RWPE1 (cell line): ENCODE results near the gene PORCN.

Experiments used
- CTCF ChIA-PET: fragments of 350-600 bp; sonication (Branson Sonifier 250); formaldehyde crosslinking; extraction: SDS; loops from one replicate; lab custom pipeline; 2021; lab: Yijun Ruan, JAX
- POLR2A ChIA-PET: fragments of 400-600 bp; formaldehyde crosslinking; extraction: SDS; loops from one replicate; lab custom pipeline; 2020; ENCODE audit warnings: antibody characterized with exemption; ENCODE audit not compliant: low non-redundant PET; lab: Yijun Ruan, JAX
- DNase-seq: peaks from one replicate; pipeline ENCODE4 v3.0.0; 2012; ENCODE audit warnings: low spot score
- H3K27ac ChIP-seq: fragments of 450-650 bp; 2 replicates; pipeline ENCODE4 v1.5.1; 2017
- CTCF ChIP-seq: fragments of 450-650 bp; conservative IDR thresholded peaks from 2 replicates; pipeline ENCODE4 v1.5.1; 2017; ENCODE audit warnings: low read depth, mild to moderate bottlenecking

The PORCN gene

DNA sequence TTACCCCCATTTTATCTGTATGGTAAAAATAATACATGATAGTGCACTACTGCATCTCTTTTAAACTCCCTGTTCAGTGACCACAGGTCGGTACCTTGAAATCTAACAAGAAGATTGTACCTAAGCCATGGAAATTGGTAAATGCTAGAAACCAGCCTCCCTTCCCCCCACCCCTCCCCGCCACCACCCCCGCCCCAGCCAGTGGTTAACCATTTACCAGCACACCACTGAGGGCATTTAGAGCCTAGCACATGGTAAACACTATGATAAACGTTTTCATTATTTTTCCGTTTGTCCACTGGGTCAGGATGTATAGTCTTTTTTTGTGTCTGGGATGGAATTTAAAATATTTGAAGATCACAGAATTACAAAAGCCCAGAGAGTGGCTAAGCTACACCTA, 33.5 kb upstream of the PORCN start:
- DNase-seq = no peak
- CTCF ChIA-PET = interaction anchor here (1.1 kb wide), 1 partner anchor 35 kb away, joined by 3 read pairs; no protein-coding TSS in a partner anchor
- no peak for TF ChIP-seq CTCF
- POLR2A ChIA-PET = no interaction called here
- peak overlapping the region; percentile 78 for H3K27ac ChIP-seq

DNA sequence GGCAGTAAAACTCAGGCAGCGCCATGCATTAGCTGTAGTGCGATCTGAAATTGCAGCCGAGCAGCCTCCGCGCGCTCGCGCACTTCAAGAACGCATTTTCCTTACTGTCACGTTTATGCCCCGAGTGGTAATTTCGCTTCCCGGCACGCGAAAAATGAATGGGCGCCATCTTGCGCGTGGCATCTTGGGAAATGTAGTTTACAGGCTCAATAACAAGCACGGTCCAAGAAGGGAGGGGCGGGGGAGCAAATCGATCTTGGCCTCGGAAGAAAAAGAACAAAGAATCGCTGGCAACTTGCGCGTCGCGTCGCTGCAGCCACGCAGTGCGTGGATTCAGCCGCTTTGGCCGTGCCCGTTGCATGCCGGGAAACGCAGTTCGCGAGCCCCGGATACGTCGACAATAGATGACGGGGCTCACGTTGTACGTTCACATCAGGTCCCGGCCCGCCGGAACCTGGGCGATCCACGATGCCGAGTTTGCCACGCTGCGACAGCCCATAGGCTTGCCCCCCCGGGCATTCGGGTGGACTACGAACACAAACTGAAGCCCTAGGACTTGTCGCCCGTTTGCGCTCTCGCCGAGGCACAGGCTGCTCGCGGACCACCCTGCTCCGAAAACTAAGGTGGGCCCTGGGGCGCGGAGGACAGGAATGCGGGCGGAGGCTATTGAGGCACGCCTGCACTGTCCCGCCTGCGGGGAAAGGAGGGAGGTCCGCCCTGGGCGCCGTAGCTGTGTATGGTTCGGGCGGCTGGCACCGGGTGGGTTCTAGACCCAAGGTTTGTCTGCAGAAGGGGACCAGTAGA, 32.8 kb upstream of the PORCN start, which contains the start of gene FTSJ1:
TSS of gene FTSJ1 (plus strand) at position 426 of the 804 bp plus-strand sequence. CDS start 1,849 bp downstream, outside the sequence.
- peak within 1 kb of the TSS; percentile 78 for H3K27ac ChIP-seq
- POLR2A ChIA-PET = no interaction called here

DNA sequence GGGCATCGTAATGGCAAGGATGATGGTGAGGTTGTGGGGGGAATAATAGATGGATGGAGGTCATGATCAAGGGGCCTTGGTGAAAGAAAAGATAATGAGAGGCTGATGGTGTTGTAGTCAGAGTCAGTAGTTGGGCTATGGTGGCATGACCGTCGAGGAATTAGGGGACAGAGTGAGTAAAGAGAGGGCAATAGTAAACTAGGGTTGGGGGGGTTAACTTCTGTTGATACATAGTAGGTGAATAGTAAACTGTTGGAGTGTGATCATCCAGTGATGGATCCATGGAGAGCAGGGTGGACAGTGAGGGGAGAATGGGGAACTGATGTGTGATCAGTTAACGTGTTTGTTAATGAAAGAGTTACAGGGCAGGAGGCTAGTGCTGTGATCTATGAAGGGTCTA, 31.9 kb upstream of the PORCN start:
- ChIA-PET POLR2A (no interaction called here), CTCF (no interaction called here)
- no peak overlapping the region for H3K27ac ChIP-seq
- no peak for DNase-seq
- TF ChIP-seq CTCF = no peak

More for the DNA sequence above, 32.8 kb upstream of the PORCN start, which contains the start of gene FTSJ1:
- no peak for TF ChIP-seq CTCF
- DNase-seq = peak; percentile 72
- CTCF ChIA-PET = no interaction called here

DNA sequence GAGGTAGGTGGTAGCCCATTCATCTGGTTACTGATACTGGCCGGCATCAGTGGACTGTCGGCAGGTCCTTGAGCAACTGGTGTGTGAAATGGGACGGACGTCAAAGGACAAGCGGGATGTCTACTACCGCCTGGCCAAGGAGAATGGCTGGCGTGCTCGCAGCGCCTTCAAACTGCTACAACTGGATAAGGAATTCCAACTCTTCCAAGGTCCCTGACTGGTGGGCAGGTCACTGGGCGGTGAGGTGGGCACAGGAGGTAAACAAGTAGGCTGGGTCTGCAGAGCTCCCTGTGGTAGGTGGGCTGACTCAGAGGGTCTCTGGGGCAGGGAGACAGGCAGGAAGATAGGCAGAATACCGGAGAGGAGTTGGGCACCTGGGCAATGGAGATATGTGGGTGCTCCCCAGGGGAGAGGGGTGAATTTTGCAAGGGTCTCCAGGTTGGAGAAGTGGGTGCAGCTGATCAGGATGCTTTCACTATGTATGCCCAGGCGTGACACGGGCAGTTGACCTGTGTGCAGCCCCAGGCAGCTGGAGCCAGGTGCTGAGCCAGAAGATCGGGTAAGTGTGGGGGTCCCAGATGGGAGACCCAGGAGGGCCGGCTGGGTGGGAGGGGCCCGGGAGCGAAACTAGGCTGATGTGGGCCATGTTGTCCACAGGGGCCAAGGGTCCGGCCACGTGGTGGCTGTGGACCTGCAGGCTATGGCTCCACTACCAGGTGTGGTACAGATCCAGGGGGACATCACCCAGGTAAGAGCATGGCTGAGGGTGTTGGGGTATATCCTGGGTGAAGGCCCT, 30.6 kb upstream of the PORCN start:
- CTCF ChIA-PET = no interaction called here
- POLR2A ChIA-PET = no interaction called here
- H3K27ac ChIP-seq = peak overlapping the region; percentile 47
- DNase-seq = no peak
- TF ChIP-seq CTCF = no peak

DNA sequence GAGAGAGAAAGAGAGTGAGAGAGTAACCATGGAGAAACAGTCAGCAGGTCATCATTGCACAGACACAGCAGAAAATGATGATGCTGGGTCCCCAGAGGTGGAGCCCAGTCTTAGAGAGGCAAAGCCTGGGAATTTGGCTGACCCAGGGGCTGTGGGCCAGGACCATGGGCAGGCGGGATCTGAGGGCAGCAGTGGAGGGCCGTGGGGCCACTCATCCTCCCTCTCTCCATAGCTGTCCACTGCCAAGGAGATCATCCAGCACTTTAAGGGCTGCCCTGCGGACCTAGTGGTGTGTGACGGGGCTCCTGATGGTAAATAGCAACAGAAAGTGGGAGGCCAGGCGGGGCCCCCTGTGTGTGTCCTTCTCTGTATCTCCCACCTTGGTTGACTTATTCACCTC, 30.0 kb upstream of the PORCN start:
- peak overlapping the region; percentile 47 for H3K27ac ChIP-seq
- ChIA-PET POLR2A (no interaction called here), CTCF (no interaction called here)
- no peak for DNase-seq
- TF ChIP-seq CTCF = no peak

- POLR2A ChIA-PET = no interaction called here
- TF ChIP-seq CTCF = no peak
- CTCF ChIA-PET = no interaction called here
- H3K27ac ChIP-seq = no peak overlapping the region; the same call in 1 of the 2 replicates
- DNase-seq = no peak
Measured at GRCh38 chrX:48480142-48480541, 28.6 kb upstream of the PORCN start.
